ENCODE measurements around the gene RBPJL.
"Not testable (repeated sequence)": the region's sequence is repeated elsewhere in the genome, so short reads cannot be mapped to it uniquely, and the experiment has no call there.

Gene RBPJL

DNA sequence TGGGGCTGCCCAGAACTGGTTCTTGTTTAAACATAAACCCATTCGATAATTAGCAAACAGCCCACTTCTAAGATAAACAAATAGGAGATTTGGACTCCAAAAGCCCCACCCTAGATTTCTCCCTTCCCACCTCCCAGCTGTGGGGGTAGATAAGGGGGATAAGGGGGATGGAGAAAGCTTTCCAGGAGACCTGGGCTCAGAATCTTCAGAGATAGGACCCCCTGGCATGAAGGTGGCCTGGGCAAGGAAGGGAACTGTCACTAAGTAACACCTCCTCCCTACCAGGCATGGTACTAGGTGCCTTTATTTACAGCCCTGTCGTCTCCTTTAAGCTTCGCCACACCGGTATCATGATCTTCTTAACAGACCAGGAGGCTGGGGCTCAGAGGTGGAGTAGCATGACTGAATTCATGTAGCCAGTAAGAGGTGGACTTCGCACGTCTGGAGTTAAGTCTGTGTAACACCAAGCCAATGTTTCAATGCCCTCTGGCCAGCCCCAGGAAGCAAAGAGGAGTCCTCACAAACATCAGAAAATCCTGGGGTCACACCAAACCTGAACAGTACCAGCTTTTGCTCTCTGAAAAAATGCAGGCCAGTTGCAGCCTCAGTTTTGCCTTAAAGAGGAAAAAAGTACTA lies 37.0 kb downstream of the RBPJL start:
- DNase-seq, result no peak

DNA sequence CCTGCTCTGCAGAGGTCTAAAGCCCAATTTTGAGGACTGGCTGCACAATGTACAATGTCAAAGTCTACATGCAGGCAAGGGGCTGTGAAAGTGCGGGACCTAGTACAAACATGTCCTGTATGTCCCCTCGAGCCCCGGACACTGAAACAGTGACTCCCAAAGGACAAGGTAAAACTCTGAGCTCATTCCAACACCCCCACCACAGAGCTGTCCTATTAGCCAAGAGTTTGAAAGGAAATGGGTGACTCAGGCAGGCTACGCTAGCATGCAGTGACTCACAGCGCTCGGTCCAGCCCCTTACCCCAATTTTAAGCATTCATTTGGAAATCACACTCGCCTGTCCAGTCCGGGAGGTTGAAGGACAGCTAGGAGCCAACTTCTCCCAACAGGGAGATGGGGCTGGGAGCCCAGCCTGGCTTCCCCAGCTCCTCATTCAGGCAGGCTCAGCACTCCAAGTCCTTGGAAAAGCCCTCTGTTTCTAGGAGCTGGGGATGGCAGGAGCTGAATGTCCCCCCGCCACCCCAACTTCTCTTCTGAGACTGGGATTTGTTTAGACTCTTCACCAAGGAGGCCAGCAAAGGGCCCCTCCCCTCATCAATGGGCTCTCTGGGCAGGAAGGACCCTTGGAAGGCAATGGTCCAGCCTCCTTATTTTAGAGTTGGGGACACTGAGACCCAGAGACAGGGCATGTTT lies 37.7 kb downstream of the RBPJL start:
- DNase-seq, result no peak

DNA sequence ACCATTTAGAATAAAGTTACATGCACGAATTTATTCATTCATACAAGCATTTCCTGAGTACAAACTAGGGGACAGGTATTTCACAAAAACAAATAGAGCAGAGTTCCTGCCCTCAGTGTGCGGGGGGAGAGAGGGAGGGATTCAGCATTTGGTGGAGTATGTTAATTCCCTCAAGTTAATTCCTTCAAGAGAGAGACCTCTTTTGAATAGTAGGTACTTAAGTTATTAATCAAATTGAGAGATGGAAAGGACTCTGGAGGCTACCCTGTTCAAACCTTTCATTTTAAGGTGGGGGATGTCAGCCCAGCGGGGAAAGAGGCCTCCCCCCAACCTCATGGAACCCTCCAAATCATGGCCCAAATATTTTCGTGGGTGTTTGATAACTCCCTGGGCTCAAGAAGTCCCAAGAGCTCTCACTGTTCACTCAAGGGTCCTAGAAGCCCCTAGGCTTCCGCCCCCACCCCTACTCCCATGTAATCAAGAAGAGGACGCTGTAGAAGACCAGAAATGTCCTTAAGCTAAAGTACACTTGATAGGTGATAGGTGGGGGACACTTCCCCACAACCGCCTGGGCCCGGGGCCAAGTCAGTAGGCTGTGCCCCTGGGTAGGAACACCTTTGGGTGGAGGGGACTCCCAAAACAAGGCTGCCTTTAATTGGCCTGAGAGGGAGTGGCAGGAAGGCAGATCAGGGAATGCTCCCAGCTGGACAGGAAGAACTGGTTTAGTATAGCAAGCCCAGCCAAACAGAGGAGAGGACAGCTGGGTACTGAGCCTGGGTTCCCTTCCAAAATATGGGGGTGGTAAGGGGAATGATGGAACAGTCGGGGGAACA lies 38.7 kb downstream of the RBPJL start:
- DNase-seq, result no peak

- no peak for DNase-seq
Measured at GRCh38 chr20:45346291-45346718, 39.7 kb downstream of the RBPJL start.

DNA sequence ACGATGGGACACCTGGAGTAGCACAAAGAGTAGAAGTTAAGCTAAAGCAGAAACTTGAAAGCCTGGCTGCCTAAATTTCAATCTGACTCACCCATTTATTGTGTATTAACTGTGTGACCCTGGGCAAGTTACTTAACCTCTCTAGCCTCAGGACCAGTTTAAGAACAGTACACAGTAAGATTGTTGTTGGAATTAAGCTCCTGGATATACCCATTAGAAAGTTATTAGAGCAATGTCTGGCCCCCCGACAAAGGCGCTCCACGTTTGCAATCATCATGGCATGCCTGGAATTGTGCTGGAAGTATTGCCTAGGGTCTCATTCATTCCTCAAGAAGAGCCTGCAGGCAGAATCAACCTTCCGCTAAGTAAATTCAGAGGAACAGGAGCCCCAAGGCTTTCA lies 40.2 kb downstream of the RBPJL start:
- no peak for DNase-seq

DNA sequence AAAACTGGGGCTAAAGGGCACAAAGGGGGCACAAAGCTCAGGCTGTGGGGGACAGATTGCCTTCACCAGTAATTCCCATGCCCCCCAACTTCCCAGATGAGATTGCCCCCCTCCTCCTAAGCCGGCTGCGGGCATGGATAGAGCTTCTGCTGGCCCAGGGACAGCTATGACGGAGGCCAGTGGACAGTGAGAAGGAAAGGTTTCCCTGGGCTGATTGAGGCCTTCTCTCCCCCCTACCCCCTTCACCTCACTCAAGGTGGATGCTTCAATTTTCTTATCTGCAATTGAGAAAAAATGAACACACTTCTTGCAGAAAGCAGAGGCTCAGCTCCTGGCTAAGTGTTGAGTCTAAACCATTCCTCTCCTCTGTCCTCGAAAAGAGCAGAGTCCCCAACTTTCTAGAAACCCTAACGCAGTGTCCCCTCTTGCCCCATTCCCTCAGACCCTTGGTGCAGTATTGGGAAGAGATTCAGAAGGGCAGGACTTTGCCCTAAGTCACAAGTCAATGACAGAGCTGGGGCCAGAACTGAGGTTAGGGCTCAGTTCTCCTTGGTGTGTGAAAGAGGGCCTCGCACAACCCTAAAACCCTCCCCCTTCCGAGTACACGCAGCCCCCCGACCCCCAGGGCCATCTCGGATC lies 40.8 kb downstream of the RBPJL start:
- no peak for DNase-seq

DNA sequence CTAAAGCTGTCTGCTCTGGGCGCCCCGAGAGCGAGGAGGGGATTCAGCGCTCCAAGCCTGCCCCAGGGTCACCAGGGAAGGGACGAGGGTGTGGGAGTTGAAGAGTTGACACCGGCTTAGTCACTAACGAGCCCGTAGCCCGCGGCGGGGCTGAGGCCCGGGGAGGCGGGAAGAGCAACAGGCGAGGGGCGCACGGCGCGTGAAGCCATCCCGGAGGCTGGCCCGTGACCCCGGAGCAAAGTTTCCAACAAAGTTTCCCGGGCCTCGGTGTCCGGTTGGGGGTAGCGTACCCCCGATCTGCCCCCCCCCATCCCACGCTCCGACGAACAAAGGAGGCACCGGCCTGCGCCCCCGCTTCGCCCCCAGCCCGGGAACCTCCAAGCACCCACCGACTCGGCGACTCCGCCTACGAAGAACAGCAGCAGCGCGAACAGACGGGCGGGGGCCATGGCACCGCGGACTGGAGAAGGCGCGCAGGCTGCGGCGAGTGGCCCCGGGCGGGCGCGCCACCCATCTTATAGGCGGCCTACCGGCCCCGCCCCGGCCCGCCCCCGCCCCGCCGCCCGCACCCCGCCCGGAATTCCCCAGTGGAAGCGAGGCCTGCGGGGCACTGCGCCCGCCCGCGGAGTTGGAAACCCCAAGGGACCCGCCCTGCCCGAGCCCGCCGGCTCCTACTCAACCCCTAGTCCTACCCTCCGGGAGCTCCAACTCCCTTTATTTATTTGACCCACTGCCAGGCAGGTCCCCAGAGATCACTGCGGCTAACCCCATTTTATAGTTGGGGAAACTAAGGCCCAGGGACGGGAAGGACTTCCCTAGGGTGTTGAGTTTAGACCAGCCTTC lies 41.5 kb downstream of the RBPJL start, which contains the start of gene SDC4:
SDC4 (minus strand) TSS at position 489 of the 843 bp plus-strand sequence; CDS start at position 449, 40 bp downstream.
- peak; percentile 72 to 73 for DNase-seq

- no peak for DNase-seq
Measured at GRCh38 chr20:45350217-45350616, 43.6 kb downstream of the RBPJL start.

- DNase-seq, result not testable (repeated sequence)
Measured at GRCh38 chr20:45350795-45351194, 44.2 kb downstream of the RBPJL start.

GRCh38 chr20:45352729-45353128 lies 46.1 kb downstream of the RBPJL start:
- DNase-seq, result no peak

DNA sequence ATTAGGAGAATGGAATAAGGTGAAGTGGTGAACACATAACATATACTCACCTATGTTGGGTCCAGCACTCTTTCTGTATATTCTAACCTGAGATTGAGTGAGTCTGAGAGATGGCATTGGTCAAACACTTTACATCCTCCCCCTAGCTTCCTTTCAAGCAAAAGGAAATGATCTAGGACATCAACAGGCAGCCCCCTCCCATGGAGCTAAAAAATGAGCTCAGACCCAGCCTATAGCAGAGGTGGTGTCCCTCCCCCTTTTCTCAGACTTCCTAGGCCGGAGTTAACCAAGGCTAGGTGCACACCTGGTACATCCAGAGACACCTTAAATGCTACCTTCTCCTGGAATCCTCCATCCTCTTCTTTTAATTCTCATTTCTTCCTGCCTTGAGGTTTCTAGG lies 47.1 kb downstream of the RBPJL start:
- no peak for DNase-seq

DNA sequence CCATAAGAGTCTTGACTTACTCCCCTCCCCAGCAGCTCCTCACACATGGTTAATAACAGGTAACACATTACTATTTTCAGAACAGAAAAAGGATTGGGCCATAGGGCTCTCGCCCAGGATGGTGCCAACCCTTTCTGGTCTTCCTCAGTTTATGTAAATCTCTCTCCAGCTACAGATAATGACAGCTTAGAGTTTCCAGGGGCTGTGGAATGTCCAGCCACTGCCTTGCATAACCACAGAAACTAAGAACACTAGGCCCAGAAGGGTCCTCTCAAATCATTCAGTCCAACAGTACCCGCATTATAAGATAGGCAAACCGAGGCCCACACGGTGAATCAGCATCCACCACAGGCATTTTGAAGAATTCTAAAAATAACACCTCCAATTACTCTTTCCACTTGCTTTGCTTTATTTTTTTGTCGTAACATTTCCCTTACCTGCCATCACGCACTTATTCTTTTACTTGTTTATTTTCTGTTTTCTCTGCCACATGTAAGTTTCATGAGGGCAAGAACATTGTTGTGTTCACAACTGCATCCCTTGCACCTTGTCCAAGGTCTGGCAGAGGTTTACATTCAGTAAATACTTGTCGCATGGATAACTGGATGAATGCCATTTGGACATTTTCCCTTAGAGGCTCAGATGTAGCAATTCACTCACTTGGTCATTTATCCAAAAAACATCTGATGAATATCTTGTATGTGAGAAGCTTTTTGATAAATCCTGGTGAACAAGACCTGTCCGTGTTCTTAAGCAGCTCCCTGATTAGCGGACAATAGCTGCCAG lies 48.0 kb downstream of the RBPJL start:
- DNase-seq, result no peak

- no peak for DNase-seq
Measured at GRCh38 chr20:45355209-45356084, 48.8 kb downstream of the RBPJL start.

DNA sequence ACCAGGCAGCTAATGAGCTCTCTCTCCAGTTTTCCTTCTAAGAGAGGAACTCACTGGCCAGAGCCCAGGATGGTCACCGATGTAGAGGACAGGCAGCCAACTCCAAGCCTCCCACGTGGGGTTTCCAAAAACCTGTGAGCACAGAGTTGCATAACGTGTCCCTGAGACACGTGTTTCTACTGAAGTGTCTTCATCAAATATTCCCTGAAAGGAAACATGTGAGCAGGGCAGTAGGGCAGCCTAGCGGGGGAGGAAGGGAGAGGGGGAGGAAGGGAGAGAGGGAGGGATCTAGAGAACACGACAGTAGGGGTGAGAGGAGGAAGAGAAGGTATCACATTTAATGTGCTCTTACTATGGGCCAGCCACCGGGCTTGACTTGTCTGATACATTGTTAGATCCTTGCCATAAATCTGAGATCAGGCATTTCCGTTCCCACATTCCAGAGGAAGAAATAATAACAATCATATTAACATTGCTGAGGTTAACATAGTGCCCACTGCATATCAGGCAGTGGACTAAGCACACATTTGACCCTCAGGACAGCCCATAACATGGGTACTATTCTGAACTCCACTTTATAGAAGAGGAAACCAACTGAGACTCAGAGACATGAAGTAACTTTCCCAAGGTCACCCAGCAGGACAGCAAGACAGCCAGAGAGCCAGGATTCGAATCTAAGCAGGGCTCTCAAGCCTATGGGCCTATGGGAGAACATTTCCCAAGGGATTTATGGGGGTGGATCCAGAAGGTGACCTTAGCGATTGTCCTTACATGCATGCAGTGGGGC lies 51.8 kb downstream of the RBPJL start:
- DNase-seq, result no peak

- DNase-seq, result no peak
Measured at GRCh38 chr20:45359069-45359405, 52.4 kb downstream of the RBPJL start.

GRCh38 chr20:45359406-45360148 lies 52.9 kb downstream of the RBPJL start:
- no peak for DNase-seq

DNA sequence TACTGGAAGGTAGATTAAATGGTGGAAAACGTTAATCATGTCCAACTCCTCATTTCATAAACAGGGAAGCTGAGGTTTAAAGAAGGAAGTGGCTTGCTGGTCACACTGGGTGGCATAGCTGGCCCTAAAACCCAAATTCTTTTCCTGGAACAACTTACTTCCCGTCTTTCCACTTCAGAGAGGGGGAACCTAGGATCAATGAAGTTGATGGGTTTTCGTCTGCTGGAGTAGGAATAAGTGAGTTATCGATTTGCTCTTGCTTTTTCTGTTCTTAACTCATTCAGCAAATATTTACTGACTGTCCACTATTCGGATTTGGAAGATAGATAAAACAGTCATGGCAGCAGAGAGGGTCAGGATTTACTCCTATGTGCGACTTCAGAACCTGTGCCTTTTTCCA lies 55.2 kb downstream of the RBPJL start:
- DNase-seq, result no peak

GRCh38 chr20:45362804-45363610 lies 56.4 kb downstream of the RBPJL start, which contains the start of gene SYS1:
SYS1 (plus strand) TSS chr20:45363156; CDS start chr20:45363532, 376 bp downstream.
- peak; percentile 98 for DNase-seq

Data from stimulated activated CD4-positive, alpha-beta T cell treated with anti-CD3 and anti-CD28 coated beads, Interleukin-4, amount 100 ng/mL, for 4 hours (primary cell).